Neural progenitor cell (in vitro differentiated cells): ENCODE data around the gene PUS10. TPM values are rescaled to one million over a fixed set of nuclear protein-coding genes. Genes with fewer than 3 reads are reported as not detected.

Experiments used
- DNase-seq: peaks from one replicate; pipeline ENCODE4 v3.0.0-alpha.2; 2016; ENCODE audit warnings: low spot score
- H2AFZ ChIP-seq: fragments of 200-600 bp; sonication (generic); replicated peaks from 2 replicates; pipeline ENCODE4 v1.6.1; 2016; ENCODE audit warnings: antibody characterized with exemption
- H3F3A ChIP-seq: fragments of 200-600 bp; sonication (generic); 2 replicates; pipeline ENCODE4 v1.6.1; 2016; ENCODE audit warnings: antibody characterized with exemption, low read depth
- H3K27ac ChIP-seq: fragments of 200-600 bp; sonication (generic); 2 replicates; pipeline ENCODE4 v1.5.1; 2016; ENCODE audit warnings: mild to moderate bottlenecking
- H3K27me3 ChIP-seq: fragments of 200-600 bp; sonication (generic); 2 replicates; pipeline ENCODE4 v1.6.1; 2016; ENCODE audit warnings: mild to moderate bottlenecking, moderate library complexity
- H3K36me3 ChIP-seq: fragments of 200-600 bp; sonication (generic); 2 replicates; pipeline ENCODE4 v1.5.1; 2016
- H3K4me1 ChIP-seq: fragments of 200-600 bp; sonication (generic); 2 replicates; pipeline ENCODE4 v1.6.1; 2016; ENCODE audit warnings: mixed run types
- H3K4me2 ChIP-seq: fragments of 200-600 bp; sonication (generic); 2 replicates; pipeline ENCODE4 v1.6.1; 2016
- H3K4me3 ChIP-seq: fragments of 200-600 bp; sonication (generic); 2 replicates; pipeline ENCODE4 v1.5.1; 2016
- H3K79me2 ChIP-seq: fragments of 200-600 bp; sonication (generic); 2 replicates; pipeline ENCODE4 v1.6.1; 2016; ENCODE audit warnings: low read depth
- H3K9ac ChIP-seq: fragments of 200-600 bp; sonication (generic); 2 replicates; pipeline ENCODE4 v1.6.1; 2016
- H3K9me3 ChIP-seq: fragments of 200-600 bp; sonication (generic); 2 replicates; pipeline ENCODE4 v1.5.1; 2016; ENCODE audit warnings: low read depth
- H4K20me1 ChIP-seq: fragments of 200-600 bp; sonication (generic); 2 replicates; pipeline ENCODE4 v1.6.1; 2016; ENCODE audit warnings: low read depth
- H3K27ac Mint-ChIP-seq: 3 replicates; pipeline ENCODE4 v1.8.0; 2021; ENCODE audit warnings: mixed read lengths
- H3K27me3 Mint-ChIP-seq: 2 replicates; pipeline ENCODE4 v1.8.0; 2022; ENCODE audit warnings: low read depth, mild to moderate bottlenecking, inconsistent platforms, moderate library complexity, mixed read lengths; ENCODE audit not compliant: insufficient read depth
- H3K36me3 Mint-ChIP-seq: 3 replicates; pipeline ENCODE4 v1.8.0; 2021; ENCODE audit warnings: mixed read lengths
- H3K4me1 Mint-ChIP-seq: 3 replicates; pipeline ENCODE4 v1.8.0; 2021; ENCODE audit warnings: mixed read lengths
- H3K4me3 Mint-ChIP-seq: 3 replicates; pipeline ENCODE4 v1.8.0; 2021; ENCODE audit warnings: mild to moderate bottlenecking, moderate library complexity, mixed read lengths
- H3K9me3 Mint-ChIP-seq: 3 replicates; pipeline ENCODE4 v1.8.0; 2020; ENCODE audit warnings: mixed read lengths
- CTCF ChIP-seq: fragments of 200-600 bp; sonication (generic); IDR thresholded peaks from 2 replicates; pipeline ENCODE4 v1.5.1; 2017; ENCODE audit warnings: antibody characterized with exemption, mild to moderate bottlenecking
- EZH2 ChIP-seq: fragments of 200-600 bp; sonication (generic); IDR thresholded peaks from 2 replicates; pipeline ENCODE4 v1.6.1; 2017; ENCODE audit warnings: antibody characterized with exemption, mild to moderate bottlenecking, moderate library complexity
- EZH2phosphoT487 ChIP-seq: fragments of 200-600 bp; sonication (generic); IDR thresholded peaks from 2 replicates; pipeline ENCODE4 v1.6.1; 2017; ENCODE audit warnings: antibody characterized with exemption
- total RNA-seq: library from RNA; depleted of rRNA; stranded (reverse); fragments of >200 nt; gene quantifications from 2 replicates; pipeline ENCODE4 v1.2.3, GENCODE V29; 2015; ENCODE audit warnings: low replicate concordance

PUS10 gene
- total RNA-seq, 1 donor from 2014 or later, result 11.3 TPM

DNA sequence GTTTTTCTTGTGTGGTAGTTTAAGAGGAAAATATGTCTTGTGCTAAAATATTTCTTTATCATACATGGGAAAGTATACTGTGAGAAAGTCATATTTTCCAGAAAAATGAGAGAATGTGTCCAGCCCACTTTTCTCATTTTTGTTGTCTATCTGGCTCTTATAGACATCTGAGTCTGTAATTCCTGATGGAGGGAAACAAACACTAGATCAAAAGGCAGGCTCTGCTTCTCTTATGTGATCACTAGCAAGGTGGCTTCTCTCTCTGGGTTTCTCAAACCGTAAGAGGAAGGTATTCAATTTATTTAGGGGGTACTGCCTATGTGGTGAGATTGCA lies 40.5 kb downstream of the PUS10 start:
- H3K4me1 Mint-ChIP-seq, result peaks cover 12% of the 10 kb centered on the region
- no peak overlapping the region for H3K4me2 ChIP-seq

GRCh38 chr2:60976875-60977561 lies 41.0 kb downstream of the PUS10 start:
- TF ChIP-seq EZH2phosphoT487 (no peak), EZH2 (no peak), CTCF (no peak)
- peaks cover 3% of the 10 kb centered on the region for H3K4me1 ChIP-seq
- H3K4me2 ChIP-seq, result no peak overlapping the region
- no peak overlapping the region for H3K9ac ChIP-seq
- DNase-seq, result no peak
- H4K20me1 ChIP-seq, result no peaks in the 10 kb centered on the region
- H3K4me3 Mint-ChIP-seq, result no peak overlapping the region
- peaks cover 3% of the 10 kb centered on the region for H3K27me3 Mint-ChIP-seq
- H3K36me3 Mint-ChIP-seq, result no peaks in the 10 kb centered on the region
- H3K27ac Mint-ChIP-seq, result no peak overlapping the region
- H3K9me3 Mint-ChIP-seq, result no peaks in the 10 kb centered on the region
- no peak overlapping the region for H2AFZ ChIP-seq
- no peaks in the 10 kb centered on the region for H3K27me3 ChIP-seq
- no peak overlapping the region for H3K27ac ChIP-seq
- H3K79me2 ChIP-seq, result no peaks in the 10 kb centered on the region
- H3K9me3 ChIP-seq, result no peaks in the 10 kb centered on the region
- peaks cover 12% of the 10 kb centered on the region for H3K4me1 Mint-ChIP-seq
- H3F3A ChIP-seq, result no peaks in the 10 kb centered on the region
- no peak overlapping the region for H3K4me3 ChIP-seq
- H3K36me3 ChIP-seq, result no peaks in the 10 kb centered on the region

More for the DNA sequence above, 40.5 kb downstream of the PUS10 start:
- no peak overlapping the region for H3K27ac ChIP-seq
- Mint-ChIP-seq H3K27ac (no peak overlapping the region), H3K27me3 (peaks cover 3% of the 10 kb centered on the region), H3K4me3 (no peak overlapping the region), H3K36me3 (no peaks in the 10 kb centered on the region), H3K9me3 (no peaks in the 10 kb centered on the region)
- no peaks in the 10 kb centered on the region for H3K9me3 ChIP-seq
- H3K4me3 ChIP-seq, result no peak overlapping the region
- no peaks in the 10 kb centered on the region for H3K79me2 ChIP-seq
- H2AFZ ChIP-seq, result no peak overlapping the region
- no peak overlapping the region for H3K9ac ChIP-seq
- H3F3A ChIP-seq, result no peaks in the 10 kb centered on the region
- no peak for TF ChIP-seq CTCF
- no peak for DNase-seq
- no peaks in the 10 kb centered on the region for H4K20me1 ChIP-seq
- no peaks in the 10 kb centered on the region for H3K27me3 ChIP-seq
- peaks cover 3% of the 10 kb centered on the region for H3K4me1 ChIP-seq
- H3K36me3 ChIP-seq, result no peaks in the 10 kb centered on the region

DNA sequence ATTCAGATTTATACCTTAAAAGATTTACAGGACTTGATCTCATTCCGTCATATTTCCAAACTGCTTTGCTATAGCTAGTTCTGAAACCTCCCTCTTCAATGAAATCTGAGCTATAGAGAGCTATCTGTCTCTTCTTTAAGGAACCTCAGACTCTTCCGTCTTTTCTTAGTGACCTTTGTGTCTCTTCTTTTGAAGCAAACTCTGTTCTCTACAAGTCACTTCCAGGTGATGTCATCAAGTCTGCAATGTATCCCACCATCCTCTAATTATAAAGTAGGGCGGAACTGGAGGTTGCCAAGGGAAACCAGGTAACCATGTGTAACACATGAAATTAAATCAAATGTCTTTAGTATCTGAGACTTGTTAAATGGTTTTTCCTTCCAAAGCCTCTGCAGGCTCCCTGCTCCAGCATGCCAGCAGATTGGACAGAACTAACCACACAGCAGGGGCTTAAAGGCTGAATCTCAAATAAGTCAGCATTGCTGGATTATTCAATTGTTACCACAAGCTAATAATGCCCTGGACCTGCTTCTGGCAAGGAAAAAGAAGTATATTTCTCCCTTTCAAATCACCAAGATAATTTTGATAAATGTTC lies 41.7 kb downstream of the PUS10 start:
- H3K36me3 Mint-ChIP-seq, result no peaks in the 10 kb centered on the region
- peaks cover 3% of the 10 kb centered on the region for H3K4me1 ChIP-seq
- peaks cover 3% of the 10 kb centered on the region for H3K27me3 Mint-ChIP-seq
- H3K4me1 Mint-ChIP-seq, result peaks cover 12% of the 10 kb centered on the region
- no peak for TF ChIP-seq EZH2
- no peak for TF ChIP-seq CTCF
- no peaks in the 10 kb centered on the region for H3F3A ChIP-seq
- no peaks in the 10 kb centered on the region for H3K27me3 ChIP-seq
- H4K20me1 ChIP-seq, result no peaks in the 10 kb centered on the region
- H3K9me3 ChIP-seq, result no peaks in the 10 kb centered on the region
- DNase-seq, result peak; percentile 14
- no peak overlapping the region for H3K27ac ChIP-seq
- H3K36me3 ChIP-seq, result no peaks in the 10 kb centered on the region
- no peaks in the 10 kb centered on the region for H3K9me3 Mint-ChIP-seq
- H3K4me3 Mint-ChIP-seq, result no peak overlapping the region
- no peaks in the 10 kb centered on the region for H3K79me2 ChIP-seq
- H3K4me3 ChIP-seq, result no peak overlapping the region
- no peak overlapping the region for H3K4me2 ChIP-seq
- H2AFZ ChIP-seq, result no peak overlapping the region
- H3K27ac Mint-ChIP-seq, result no peak overlapping the region
- no peak overlapping the region for H3K9ac ChIP-seq
